HG03103 (cell line): ENCODE data around the gene RAP2B.
"Not testable (repeated sequence)": the region's sequence is repeated elsewhere in the genome, so short reads cannot be mapped to it uniquely, and the experiment has no call there.

Experiments used
- ATAC-seq: cut with Tn5 transposase; IDR thresholded peaks from one replicate; pipeline ENCODE4 v1.9.1; 2021; ENCODE audit warnings: low read depth; ENCODE audit not compliant: unreplicated experiment

RAP2B gene

GRCh38 chr3:153190923-153191322, 28.9 kb downstream of the RAP2B start:
- ATAC-seq: no peak

GRCh38 chr3:153192327-153192726, 30.3 kb downstream of the RAP2B start:
- ATAC-seq: no peak

- not testable (repeated sequence) for ATAC-seq
Measured at GRCh38 chr3:153193786-153194476, 31.9 kb downstream of the RAP2B start.

- ATAC-seq: no peak
Measured at GRCh38 chr3:153195349-153195879, 33.4 kb downstream of the RAP2B start.

- ATAC-seq: no peak
Measured at GRCh38 chr3:153209596-153209995, 47.6 kb downstream of the RAP2B start.

- ATAC-seq: no peak
Measured at GRCh38 chr3:153210146-153210545, 48.1 kb downstream of the RAP2B start.

GRCh38 chr3:153210660-153211059, 48.6 kb downstream of the RAP2B start:
- ATAC-seq: no peak

- no peak for ATAC-seq
Measured at GRCh38 chr3:153215497-153215896, 53.5 kb downstream of the RAP2B start.

- ATAC-seq: no peak
Measured at GRCh38 chr3:153215966-153216365, 53.9 kb downstream of the RAP2B start.

- ATAC-seq: no peak
Measured at GRCh38 chr3:153216928-153217327, 54.9 kb downstream of the RAP2B start.

- ATAC-seq: no peak
Measured at GRCh38 chr3:153219146-153219545, 57.1 kb downstream of the RAP2B start.
